Thyroid gland (tissue), 4 donors: ENCODE data around the gene GRM1.

ENCODE experiments used
- CTCF ChIP-seq, 6 experiments: fragments of 200-600 bp in 3 of 6; fragments of 450-650 bp in 3 of 6; sonication (generic) in 3 of 6; IDR thresholded peaks; one replicate each; pipeline ENCODE4 v1.5.1; 2016 to 2019; ENCODE audit warnings: antibody characterized with exemption in 6 of 6, mild to moderate bottlenecking in 2 of 6, inconsistent platforms in 1 of 6, moderate library complexity in 1 of 6
- POLR2A ChIP-seq, 2 donors: fragments of 450-650 bp; IDR thresholded peaks; one replicate each; pipeline ENCODE4 v1.6.1; 2017; ENCODE audit warnings: antibody characterized with exemption in 2 of 2, mild to moderate bottlenecking in 2 of 2, moderate library complexity in 1 of 2

GRCh38 chr6:146092961-146093686 is 64.3 kb downstream of the GRM1 start:
- no peak for TF ChIP-seq CTCF (IDR thresholded peaks at IDR 0.05)
- no peak for TF ChIP-seq POLR2A (IDR thresholded peaks at IDR 0.05)
